Astrocyte (in vitro differentiated cells and primary cell): ENCODE data around the gene TRIM63.

Experiments
- EZH2 ChIP-seq: IDR thresholded peaks from 2 replicates; pipeline ENCODE4 v1.6.1; 2012; ENCODE audit warnings: mild to moderate bottlenecking, low read length, inconsistent platforms; ENCODE audit not compliant: insufficient read depth
- TF ChIP-seq, protein P1 (sequence below): IDR thresholded peaks from 2 replicates; pipeline ENCODE4 v1.5.1; 2011; ENCODE audit warnings: low read depth, mild to moderate bottlenecking, inconsistent platforms, low read length, moderate library complexity; ENCODE audit not compliant: insufficient read depth

DNA sequence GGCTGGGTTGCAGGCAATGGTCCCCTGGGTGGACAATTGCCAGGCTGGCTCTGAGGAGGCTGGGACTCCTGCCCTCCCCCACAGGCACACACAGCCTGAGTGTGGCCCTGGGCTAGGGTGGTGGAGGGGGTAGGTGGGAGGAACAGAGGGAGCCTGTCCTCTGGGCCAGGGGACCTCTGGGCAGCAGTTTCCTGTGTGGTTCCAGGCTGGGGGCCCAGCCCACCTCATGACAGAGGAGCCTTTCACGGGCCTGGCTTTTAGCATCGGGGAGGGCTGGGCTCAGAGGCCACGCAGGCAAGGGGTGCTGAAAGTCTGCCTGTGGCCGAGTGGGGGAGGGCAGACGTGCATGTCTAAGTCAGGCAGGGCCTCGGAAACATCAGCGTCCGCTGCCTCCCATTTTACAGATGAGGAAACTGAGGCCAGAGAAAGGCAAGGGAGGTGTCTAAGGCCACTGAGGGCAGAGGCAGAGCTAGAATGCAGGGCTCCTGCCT, 38.9 kb downstream of the TRIM63 start:
- no peak for TF ChIP-seq EZH2
- TF ChIP-seq, protein P1, sequence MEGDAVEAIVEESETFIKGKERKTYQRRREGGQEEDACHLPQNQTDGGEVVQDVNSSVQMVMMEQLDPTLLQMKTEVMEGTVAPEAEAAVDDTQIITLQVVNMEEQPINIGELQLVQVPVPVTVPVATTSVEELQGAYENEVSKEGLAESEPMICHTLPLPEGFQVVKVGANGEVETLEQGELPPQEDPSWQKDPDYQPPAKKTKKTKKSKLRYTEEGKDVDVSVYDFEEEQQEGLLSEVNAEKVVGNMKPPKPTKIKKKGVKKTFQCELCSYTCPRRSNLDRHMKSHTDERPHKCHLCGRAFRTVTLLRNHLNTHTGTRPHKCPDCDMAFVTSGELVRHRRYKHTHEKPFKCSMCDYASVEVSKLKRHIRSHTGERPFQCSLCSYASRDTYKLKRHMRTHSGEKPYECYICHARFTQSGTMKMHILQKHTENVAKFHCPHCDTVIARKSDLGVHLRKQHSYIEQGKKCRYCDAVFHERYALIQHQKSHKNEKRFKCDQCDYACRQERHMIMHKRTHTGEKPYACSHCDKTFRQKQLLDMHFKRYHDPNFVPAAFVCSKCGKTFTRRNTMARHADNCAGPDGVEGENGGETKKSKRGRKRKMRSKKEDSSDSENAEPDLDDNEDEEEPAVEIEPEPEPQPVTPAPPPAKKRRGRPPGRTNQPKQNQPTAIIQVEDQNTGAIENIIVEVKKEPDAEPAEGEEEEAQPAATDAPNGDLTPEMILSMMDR: no peak
